HEK293 (cell line): ENCODE data around the gene SHROOM3.

Source experiments
- CTCF ChIA-PET: fragments of 350-600 bp; formaldehyde crosslinking; extraction: SDS; loops from one replicate; lab custom pipeline; 2021; ENCODE audit warnings: antibody characterized with exemption; lab: Yijun Ruan, JAX
- POLR2A ChIA-PET: fragments of 300-600 bp; formaldehyde crosslinking; extraction: SDS; loops from one replicate; lab custom pipeline; 2020; ENCODE audit warnings: antibody characterized with exemption, inconsistent platforms; lab: Yijun Ruan, JAX
- H3K27ac ChIP-seq: fragments of 200-500 bp; sonication (Bioruptor generic); 2 replicates; pipeline ENCODE4 v1.5.1; 2014; ENCODE audit warnings: low read depth, low read length, control low read depth, inconsistent platforms; ENCODE audit errors: extremely low read depth
- H3K36me3 ChIP-seq, 2 experiments: fragments of 200-500 bp in 1 of 2; sonication (Bioruptor generic) in 1 of 2; 1 replicate in 1 of 2; 2 replicates in 1 of 2; pipeline ENCODE4 v1.5.1; 2014 to 2017; ENCODE audit warnings: inconsistent platforms in 2 of 2, low read length in 2 of 2; ENCODE audit not compliant: control insufficient read depth in 2 of 2, insufficient read depth in 1 of 2
- H3K4me1 ChIP-seq: fragments of 200-500 bp; sonication (Bioruptor generic); 2 replicates; pipeline ENCODE4 v1.5.1; 2014; ENCODE audit warnings: mild to moderate bottlenecking, low read length, inconsistent platforms; ENCODE audit not compliant: control insufficient read depth, insufficient read depth
- H3K4me3 ChIP-seq: 2 replicates; pipeline ENCODE4 v1.5.1; 2011; ENCODE audit warnings: low read depth, mild to moderate bottlenecking, control low read depth, low read length, moderate library complexity
- H3K9me3 ChIP-seq: fragments of 200-500 bp; sonication (Bioruptor generic); 2 replicates; pipeline ENCODE4 v1.5.1; 2014; ENCODE audit warnings: low read depth, low read length, inconsistent platforms; ENCODE audit not compliant: control insufficient read depth, insufficient read depth
- AEBP2 ChIP-seq: fragments of 450-650 bp; formaldehyde crosslinking; IDR thresholded peaks from 2 replicates; pipeline ENCODE4 v1.5.1; 2016; ENCODE audit warnings: missing biosample characterization, missing genetic modification characterization, borderline replicate concordance
- KLF10 ChIP-seq: fragments of 450-650 bp; IDR thresholded peaks from 2 replicates; pipeline ENCODE4 v1.5.1; 2018; ENCODE audit warnings: missing biosample characterization, mild to moderate bottlenecking, missing genetic modification characterization
- KLF7 ChIP-seq: fragments of 450-650 bp; formaldehyde crosslinking; IDR thresholded peaks from 2 replicates; pipeline ENCODE4 v1.5.1; 2016; ENCODE audit warnings: missing biosample characterization, missing genetic modification characterization, borderline replicate concordance
- OSR2 ChIP-seq: fragments of 450-650 bp; formaldehyde crosslinking; IDR thresholded peaks from 2 replicates; pipeline ENCODE4 v1.5.1; 2016; ENCODE audit warnings: missing biosample characterization, missing genetic modification characterization
- REST ChIP-seq: fragments of 450-650 bp; formaldehyde crosslinking; IDR thresholded peaks from 2 replicates; pipeline ENCODE4 v1.5.1; 2016; ENCODE audit warnings: missing biosample characterization, missing genetic modification characterization
- SP3 ChIP-seq: fragments of 450-650 bp; formaldehyde crosslinking; IDR thresholded peaks from 2 replicates; pipeline ENCODE4 v1.5.1; 2016; ENCODE audit warnings: missing biosample characterization, missing genetic modification characterization
- TRIM28 ChIP-seq: IDR thresholded peaks from 2 replicates; pipeline ENCODE4 v1.6.1; 2011; ENCODE audit warnings: low read length, control low read depth, borderline replicate concordance
- ZFP3 ChIP-seq: fragments of 450-650 bp; formaldehyde crosslinking; IDR thresholded peaks from 2 replicates; pipeline ENCODE4 v1.5.1; 2016; ENCODE audit warnings: low read depth, missing biosample characterization, missing genetic modification characterization
- ZNF157 ChIP-seq: fragments of 450-650 bp; formaldehyde crosslinking; IDR thresholded peaks from 2 replicates; pipeline ENCODE4 v1.5.1; 2016; ENCODE audit warnings: missing biosample characterization, missing genetic modification characterization
- ZNF23 ChIP-seq: fragments of 450-650 bp; formaldehyde crosslinking; IDR thresholded peaks from 2 replicates; pipeline ENCODE4 v1.5.1; 2016; ENCODE audit warnings: missing biosample characterization, missing genetic modification characterization, borderline replicate concordance
- ZNF449 ChIP-seq: fragments of 450-650 bp; formaldehyde crosslinking; IDR thresholded peaks from 2 replicates; pipeline ENCODE4 v1.5.1; 2017; ENCODE audit warnings: missing biosample characterization, mild to moderate bottlenecking, missing genetic modification characterization, moderate library complexity
- ZNF510 ChIP-seq: fragments of 450-650 bp; formaldehyde crosslinking; IDR thresholded peaks from 2 replicates; pipeline ENCODE4 v1.5.1; 2018; ENCODE audit warnings: mild to moderate bottlenecking, missing genetic modification characterization, missing biosample characterization; ENCODE audit not compliant: insufficient replicate concordance
- ZNF521 ChIP-seq: fragments of 450-650 bp; formaldehyde crosslinking; IDR thresholded peaks from 2 replicates; pipeline ENCODE4 v1.5.1; 2017; ENCODE audit warnings: missing biosample characterization, mild to moderate bottlenecking, missing genetic modification characterization
- ZNF555 ChIP-seq: fragments of 450-650 bp; formaldehyde crosslinking; conservative IDR thresholded peaks from 2 replicates; pipeline ENCODE4 v1.5.1; 2017; ENCODE audit warnings: missing biosample characterization, mild to moderate bottlenecking, missing genetic modification characterization, inconsistent platforms
- ZNF560 ChIP-seq: fragments of 450-650 bp; formaldehyde crosslinking; IDR thresholded peaks from 2 replicates; pipeline ENCODE4 v1.5.1; 2017; ENCODE audit warnings: missing biosample characterization, missing genetic modification characterization, borderline replicate concordance
- ZNF571 ChIP-seq: fragments of 450-650 bp; formaldehyde crosslinking; IDR thresholded peaks from 2 replicates; pipeline ENCODE4 v1.5.0; 2017; ENCODE audit warnings: missing biosample characterization, missing genetic modification characterization
- ZNF704 ChIP-seq: fragments of 450-650 bp; formaldehyde crosslinking; IDR thresholded peaks from 2 replicates; pipeline ENCODE4 v1.5.1; 2016; ENCODE audit warnings: missing biosample characterization, missing genetic modification characterization
- ZNF791 ChIP-seq: fragments of 450-650 bp; formaldehyde crosslinking; IDR thresholded peaks from 2 replicates; pipeline ENCODE4 v1.5.1; 2016; ENCODE audit warnings: missing biosample characterization, missing genetic modification characterization

The SHROOM3 gene

GRCh38 chr4:76737771-76738085 lies 302.7 kb downstream of the SHROOM3 start (continued):
- no peak for TF ChIP-seq OSR2 (tag by site-specific recombination)
- no peak for TF ChIP-seq KLF7 (tag by site-specific recombination)
- no peak for TF ChIP-seq REST (tag by site-specific recombination)
- no peak for TF ChIP-seq SP3 (tag by site-specific recombination)

- Histone ChIP-seq H3K4me3 (no peak overlapping the region), H3K9me3 (no peaks in the 10 kb centered on the region), H3K27ac (no peak overlapping the region), H3K36me3 (peaks cover 0 to 29% of the 10 kb centered on the region in 2 experiments; a peak in 1 of 3 replicates), H3K4me1 (no peaks in the 10 kb centered on the region)
- CTCF ChIA-PET = no interaction called here
- TF ChIP-seq ZNF571 (tag by site-specific recombination) (no peak), KLF10 (tag by site-specific recombination) (no peak), ZNF560 (tag by site-specific recombination) (no peak), ZFP3 (no peak), ZNF791 (tag by site-specific recombination) (no peak), ZNF23 (tag by site-specific recombination) (no peak), ZNF555 (tag by site-specific recombination) (no peak), AEBP2 (no peak), ZNF704 (tag by site-specific recombination) (no peak)
- POLR2A ChIA-PET = no interaction called here
Measured at GRCh38 chr4:76738086-76738931, 303.3 kb downstream of the SHROOM3 start.

- H3K4me1 ChIP-seq = no peaks in the 10 kb centered on the region
- H3K4me3 ChIP-seq = no peak overlapping the region
- no peaks in the 10 kb centered on the region for H3K9me3 ChIP-seq
- TF ChIP-seq ZNF521 = no peak
- no peak for TF ChIP-seq ZNF791 (tag by site-specific recombination)
- TF ChIP-seq ZNF510 (tag by site-specific recombination) = no peak
- TF ChIP-seq ZNF157 (tag by site-specific recombination) = no peak
- no peak for TF ChIP-seq ZNF449 (tag by site-specific recombination)
- TF ChIP-seq TRIM28 = no peak
- POLR2A ChIA-PET = interaction anchor here (0.5 kb wide), 1 partner anchor 238 kb away, joined by 3 read pairs; no protein-coding TSS in a partner anchor
- H3K36me3 ChIP-seq = peaks cover 0 to 29% of the 10 kb centered on the region in 2 experiments; a peak in 1 of 3 replicates
- CTCF ChIA-PET = no interaction called here
- H3K27ac ChIP-seq = no peak overlapping the region
Measured at GRCh38 chr4:76740192-76740591, 305.2 kb downstream of the SHROOM3 start.
